Stimulated activated CD4-positive, alpha-beta T cell treated with anti-CD3 and anti-CD28 coated beads, Interleukin-4, amount 100 ng/mL, for 24 hours (primary cell): ENCODE data around the gene TSC1.
A peak's percentile ranks its signal among the peaks of the same experiment; 100 is the strongest.

ENCODE experiments used
- DNase-seq: peaks from one replicate; pipeline ENCODE4 v3.0.0-alpha.2; 2020

Gene TSC1

DNA sequence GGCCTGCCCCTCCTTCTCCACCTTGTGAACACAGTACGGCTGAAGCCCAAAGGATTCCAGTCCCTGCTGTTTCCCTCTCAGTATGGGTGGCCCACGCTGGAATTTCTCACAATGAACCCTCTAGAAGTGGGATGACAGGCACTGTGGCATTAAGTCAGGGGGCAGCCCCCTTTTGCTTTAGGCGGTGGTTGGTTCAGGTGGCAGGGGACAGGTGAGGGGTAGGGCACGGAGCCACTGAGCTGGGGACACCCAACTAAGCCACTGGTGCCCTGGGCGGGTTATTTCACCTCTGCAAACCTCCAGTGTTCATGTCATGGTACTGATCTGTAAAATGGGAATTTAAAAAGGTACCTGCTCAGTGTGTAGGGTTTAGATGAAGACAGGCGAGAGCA, 58.1 kb downstream of the TSC1 start:
- DNase-seq: no peak

GRCh38 chr9:132885720-132886333, 58.6 kb downstream of the TSC1 start:
- DNase-seq: no peak

- DNase-seq: no peak
Measured at GRCh38 chr9:132883349-132884294, 60.8 kb downstream of the TSC1 start.

- no peak for DNase-seq
Measured at GRCh38 chr9:132882616-132883015, 61.8 kb downstream of the TSC1 start.

- no peak for DNase-seq
Measured at GRCh38 chr9:132881826-132882225, 62.6 kb downstream of the TSC1 start.

DNA sequence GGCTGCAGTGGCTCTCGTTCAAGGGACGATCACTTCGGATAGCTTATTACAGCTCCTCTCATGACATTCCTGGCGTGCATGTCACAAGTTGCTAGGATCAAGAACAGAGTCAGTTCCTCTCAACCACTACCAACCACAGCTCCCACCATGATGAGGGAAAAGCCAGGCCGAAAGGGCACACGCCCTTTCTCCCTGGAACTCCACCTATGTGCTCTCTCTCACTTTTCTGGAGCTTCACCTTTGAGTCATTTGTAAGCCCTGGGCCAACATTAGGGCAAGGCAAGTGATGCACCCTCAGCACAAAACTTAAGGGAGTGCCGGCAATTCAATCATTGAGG, 64.1 kb downstream of the TSC1 start:
- no peak for DNase-seq

GRCh38 chr9:132879457-132880323, 64.7 kb downstream of the TSC1 start:
- no peak for DNase-seq

- DNase-seq: peak; percentile 27
Measured at GRCh38 chr9:132878695-132879456, 65.5 kb downstream of the TSC1 start, which contains the start of gene SPACA9. Gene SPACA9, plus strand, starts transcription at chr9:132878898. Its CDS starts 5,050 bp downstream, at chr9:132883948.

GRCh38 chr9:132877824-132878694, 66.4 kb downstream of the TSC1 start, which contains the start of gene AK8:
Gene AK8, minus strand, starts transcription at chr9:132878284. Its CDS starts 29 bp downstream, at chr9:132878255.
- peak; percentile 76 for DNase-seq

DNA sequence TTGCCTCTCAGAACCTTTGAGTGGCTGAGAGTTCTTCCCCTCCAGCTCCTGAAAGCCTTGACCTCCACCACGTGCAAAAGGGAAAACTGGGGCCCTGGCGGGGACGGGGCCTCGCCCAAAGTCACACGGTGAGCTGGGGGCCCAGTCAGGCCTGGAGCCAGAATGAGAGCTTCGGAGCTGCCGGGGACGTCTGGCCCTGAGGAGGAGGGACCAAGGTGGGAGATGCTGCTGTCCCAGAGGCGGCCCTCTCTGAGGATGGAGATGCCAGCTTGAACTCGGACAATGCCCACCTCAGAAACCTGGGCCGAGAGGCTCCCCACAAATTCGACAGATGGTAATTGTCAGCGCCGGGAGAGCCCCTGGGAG, 67.0 kb downstream of the TSC1 start:
- no peak for DNase-seq

DNA sequence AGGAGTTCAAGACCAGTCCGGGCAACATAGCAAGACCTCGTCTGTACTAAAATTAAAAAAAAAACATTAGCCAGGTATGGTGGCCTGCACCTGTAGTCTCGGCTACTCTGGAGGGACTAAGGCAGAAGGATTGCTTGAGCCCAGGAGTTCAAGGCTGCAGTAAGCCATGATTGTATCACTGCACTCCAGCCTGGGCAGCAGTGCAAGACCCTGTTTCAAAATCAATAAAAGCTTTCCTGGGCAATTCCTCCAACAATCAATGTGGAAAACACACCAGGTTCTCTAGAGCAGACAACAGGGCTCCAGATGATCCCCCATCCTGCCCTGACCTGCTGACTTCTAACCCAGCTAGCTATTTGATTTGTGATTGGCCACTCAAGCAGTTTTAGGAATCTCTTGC, 67.6 kb downstream of the TSC1 start:
- no peak for DNase-seq

DNA sequence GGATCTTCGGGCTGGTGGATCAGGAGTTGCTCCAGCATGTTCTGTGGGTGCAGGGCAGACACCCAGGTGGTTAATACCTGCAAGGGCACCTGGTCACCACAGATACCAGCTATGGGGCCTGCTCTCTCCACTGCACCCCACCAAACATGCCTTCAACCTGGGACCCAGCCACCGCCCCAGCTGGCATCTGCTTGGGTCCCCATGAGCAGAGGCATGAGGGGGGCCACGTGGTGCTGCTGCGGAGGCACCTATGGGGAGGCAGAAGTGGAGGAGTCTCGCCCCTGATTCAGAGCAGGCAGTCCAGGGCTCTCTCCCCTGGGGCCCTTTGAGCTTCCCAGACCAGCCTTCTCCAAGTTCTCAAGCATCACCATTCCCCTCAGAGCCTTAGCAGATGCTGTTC, 69.3 kb downstream of the TSC1 start:
- no peak for DNase-seq

GRCh38 chr9:132873403-132873802, 71.0 kb downstream of the TSC1 start:
- peak; percentile 14 for DNase-seq

DNA sequence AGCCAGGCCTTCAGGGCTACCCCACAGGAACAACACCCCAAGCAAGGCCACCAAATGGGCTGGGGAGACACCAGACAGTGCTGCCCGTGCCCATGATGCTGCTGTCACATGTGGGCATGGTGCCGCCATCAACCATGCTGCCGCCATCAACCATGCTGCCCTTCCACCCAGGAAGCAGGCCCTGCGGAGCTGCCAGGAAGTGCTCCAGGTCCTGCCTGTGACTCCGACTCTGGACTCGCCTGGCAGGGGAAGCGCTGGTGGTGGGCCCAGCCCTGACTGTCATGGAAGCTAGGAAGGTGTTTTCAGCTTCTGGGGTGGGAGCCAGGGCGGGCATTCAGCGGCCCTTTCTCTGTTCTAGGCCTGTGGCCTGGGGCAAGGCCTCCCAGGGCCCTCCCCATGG, 75.2 kb downstream of the TSC1 start:
- no peak for DNase-seq

DNA sequence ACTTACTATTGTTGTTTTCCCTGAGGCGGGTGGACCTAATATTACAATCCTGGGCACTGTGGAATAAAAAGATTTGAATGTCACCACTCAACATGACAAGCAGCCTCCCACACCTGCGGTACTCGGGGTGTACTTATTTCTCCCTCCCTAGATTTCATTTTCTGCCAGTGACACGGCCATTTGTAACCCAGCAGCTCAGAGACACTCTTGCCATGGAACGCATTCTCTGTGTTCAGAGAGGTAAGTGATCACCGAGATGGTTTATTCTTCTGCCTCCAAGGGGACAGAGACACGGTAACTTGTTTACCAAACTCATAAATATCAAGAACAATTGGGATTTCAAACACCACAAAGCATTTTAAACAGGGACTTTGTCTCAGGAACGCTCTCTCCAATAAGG, 77.5 kb downstream of the TSC1 start:
- DNase-seq: no peak

- no peak for DNase-seq
Measured at GRCh38 chr9:132864691-132865090, 79.7 kb downstream of the TSC1 start.

GRCh38 chr9:132864277-132864676, 80.1 kb downstream of the TSC1 start:
- DNase-seq: no peak

DNA sequence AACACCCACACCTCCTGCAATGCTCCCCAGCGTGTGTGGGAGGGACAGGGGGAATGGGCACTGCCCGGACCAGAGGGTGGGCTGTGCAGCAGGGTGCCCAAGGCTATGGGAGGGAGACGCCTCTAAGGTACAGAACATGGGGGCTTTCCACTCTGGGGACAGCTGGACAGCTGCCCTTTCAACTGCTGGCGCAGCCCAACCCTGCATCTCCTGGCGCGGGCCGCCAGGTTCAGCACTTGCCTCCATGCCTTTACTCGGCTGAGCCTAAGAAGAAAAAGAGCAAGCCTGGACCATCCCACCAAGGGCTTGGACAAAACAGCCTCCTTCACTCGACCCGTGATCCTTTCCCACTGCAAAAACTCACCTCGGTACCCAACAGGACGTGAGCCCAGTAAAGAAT, 81.3 kb downstream of the TSC1 start:
- no peak for DNase-seq

- no peak for DNase-seq
Measured at GRCh38 chr9:132862533-132862932, 81.9 kb downstream of the TSC1 start.

GRCh38 chr9:132861666-132862065, 82.8 kb downstream of the TSC1 start:
- DNase-seq: no peak

- no peak for DNase-seq
Measured at GRCh38 chr9:132858751-132859150, 85.7 kb downstream of the TSC1 start.
